ENCODE measurements around the gene TLN1.

DNA sequence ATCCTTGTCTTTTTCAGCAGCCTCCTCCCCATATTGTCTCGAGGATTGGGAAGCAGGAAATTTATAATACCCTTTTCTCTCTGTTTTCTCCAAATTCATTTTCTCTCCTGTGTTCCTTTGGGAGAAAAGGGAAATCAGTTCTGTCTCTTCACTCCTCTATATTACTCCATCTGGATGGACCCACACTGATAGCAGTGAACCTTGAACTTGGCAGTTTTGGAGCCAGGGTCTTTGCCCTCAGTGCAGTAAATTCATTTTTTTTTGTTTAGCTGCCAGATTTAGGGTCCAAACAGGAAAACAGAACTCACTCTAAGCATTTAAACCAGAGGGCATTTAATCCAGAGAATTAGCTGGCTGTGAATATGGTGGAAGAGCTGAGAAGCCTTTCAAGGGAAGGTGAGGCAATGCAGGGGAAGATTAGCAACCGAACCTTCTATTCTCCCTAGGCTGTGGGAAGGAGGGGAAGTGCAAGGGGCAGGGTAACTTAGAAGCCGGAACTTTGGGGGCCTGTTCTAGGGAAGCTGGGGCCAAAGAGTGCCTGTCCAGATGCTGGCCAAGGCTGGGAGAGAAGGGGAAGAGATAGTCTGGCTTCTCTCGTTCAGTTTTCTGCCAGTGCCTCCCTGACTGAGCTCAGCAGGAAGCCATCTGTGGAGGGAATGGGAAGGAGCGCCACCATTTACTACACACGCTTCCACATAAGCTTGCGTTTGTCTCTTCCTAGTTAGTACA lies 43.1 kb upstream of the TLN1 start:
- TF ChIP-seq POLR2A (IDR thresholded peaks at IDR 0.05), result no peak
- TF ChIP-seq, protein P1, sequence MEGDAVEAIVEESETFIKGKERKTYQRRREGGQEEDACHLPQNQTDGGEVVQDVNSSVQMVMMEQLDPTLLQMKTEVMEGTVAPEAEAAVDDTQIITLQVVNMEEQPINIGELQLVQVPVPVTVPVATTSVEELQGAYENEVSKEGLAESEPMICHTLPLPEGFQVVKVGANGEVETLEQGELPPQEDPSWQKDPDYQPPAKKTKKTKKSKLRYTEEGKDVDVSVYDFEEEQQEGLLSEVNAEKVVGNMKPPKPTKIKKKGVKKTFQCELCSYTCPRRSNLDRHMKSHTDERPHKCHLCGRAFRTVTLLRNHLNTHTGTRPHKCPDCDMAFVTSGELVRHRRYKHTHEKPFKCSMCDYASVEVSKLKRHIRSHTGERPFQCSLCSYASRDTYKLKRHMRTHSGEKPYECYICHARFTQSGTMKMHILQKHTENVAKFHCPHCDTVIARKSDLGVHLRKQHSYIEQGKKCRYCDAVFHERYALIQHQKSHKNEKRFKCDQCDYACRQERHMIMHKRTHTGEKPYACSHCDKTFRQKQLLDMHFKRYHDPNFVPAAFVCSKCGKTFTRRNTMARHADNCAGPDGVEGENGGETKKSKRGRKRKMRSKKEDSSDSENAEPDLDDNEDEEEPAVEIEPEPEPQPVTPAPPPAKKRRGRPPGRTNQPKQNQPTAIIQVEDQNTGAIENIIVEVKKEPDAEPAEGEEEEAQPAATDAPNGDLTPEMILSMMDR (IDR thresholded peaks at IDR 0.05 in 8 of 11, conservative IDR thresholded peaks at IDR 0.05 in 3 of 11), result no peak

All from spleen (tissue), 7 donors.